ENCODE data around the gene GOLGA8B.
"Not testable (repeated sequence)": the region's sequence is repeated elsewhere in the genome, so short reads cannot be mapped to it uniquely, and the experiment has no call there.

DNA sequence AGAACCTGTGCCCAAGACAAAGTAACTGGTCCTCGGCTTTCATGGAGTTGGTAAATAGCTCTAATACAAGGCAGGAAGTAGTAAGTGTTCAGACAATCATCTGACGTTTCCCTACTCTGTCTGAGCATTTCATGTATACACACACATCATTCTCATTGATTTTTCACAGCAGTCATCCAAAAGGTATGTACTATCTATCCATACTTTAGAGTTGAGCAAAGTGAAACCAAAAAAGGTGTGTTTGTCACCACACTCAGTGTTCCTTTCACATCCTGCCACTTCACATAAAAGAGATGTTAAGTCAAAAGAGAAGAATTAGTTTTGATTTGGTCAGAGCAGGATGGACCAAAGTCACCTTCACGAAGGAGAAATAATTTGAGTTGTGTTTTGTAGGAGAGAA is 33.3 kb downstream of the GOLGA8B start:
- TF ChIP-seq POLR2A (IDR thresholded peaks at IDR 0.05; ENCODE audit: low read length); GATA1 (IDR thresholded peaks at IDR 0.05; ENCODE audit: low read depth, low read length): not testable (repeated sequence)

All from erythroblast (primary cell).